Keratinocyte (primary cell): Measurements from ENCODE around the gene CLHC1.

ENCODE experiments used
- CTCF ChIP-seq, 3 experiments: IDR thresholded peaks in 1 of 3; conservative IDR thresholded peaks in 1 of 3; optimal IDR thresholded peaks in 1 of 3; 2 replicates in 2 of 3; 3 replicates in 1 of 3; pipeline versions ENCODE3 to v1.5.1; 2011; ENCODE audit warnings: low read length in 3 of 3, mild to moderate bottlenecking in 3 of 3, moderate library complexity in 2 of 3, control low read depth in 1 of 3, inconsistent platforms in 1 of 3; ENCODE audit not compliant: insufficient read depth in 2 of 3; ENCODE audit errors: extremely low read depth in 1 of 3
- EZH2 ChIP-seq: IDR thresholded peaks from one replicate; pipeline ENCODE4 v1.6.1; 2012; ENCODE audit warnings: inconsistent platforms, mild to moderate bottlenecking, low read length, moderate library complexity

- TF ChIP-seq CTCF (optimal IDR thresholded peaks at IDR 0.05 in 1 of 3, IDR thresholded peaks at IDR 0.05 in 1 of 3, conservative IDR thresholded peaks at IDR 0.05 in 1 of 3; ENCODE audit: extremely low read depth in 1 of 3, insufficient read depth in 2 of 3, low read length in 3 of 3) (no peak), EZH2 (no peak)
These were observed 27.1 kb downstream of the CLHC1 start for GRCh38 chr2:55204950-55205349.
